ENCODE results near the gene GRIK3.

The GRIK3 gene

DNA sequence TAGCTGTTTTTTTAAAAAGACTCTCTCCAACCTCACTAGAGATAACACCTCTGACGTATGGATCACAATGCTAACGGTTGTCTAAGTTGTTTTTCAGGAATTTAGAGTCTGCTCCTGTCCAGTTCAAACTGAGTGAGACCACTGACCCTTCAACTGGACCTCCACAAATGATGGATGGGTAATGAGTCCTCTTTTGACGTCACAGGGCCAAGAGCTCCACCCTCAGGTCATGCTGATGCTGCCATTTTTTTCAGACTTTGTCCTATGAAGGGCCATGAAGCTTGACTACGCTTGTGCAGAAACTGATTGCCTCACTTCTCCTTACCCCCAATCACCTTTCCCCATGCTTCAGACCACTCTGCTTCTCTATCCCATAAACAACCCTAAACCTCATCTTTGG, 16.6 kb downstream of the GRIK3 start:
- no peak for DNase-seq (ENCODE audit: extremely low read depth in 1 of 2, low read depth in 1 of 2)

GRCh38 chr1:37016121-37016520, 18.2 kb downstream of the GRIK3 start:
- DNase-seq (ENCODE audit: extremely low read depth in 1 of 2, low read depth in 1 of 2), result no peak

GRCh38 chr1:37015713-37016112, 18.6 kb downstream of the GRIK3 start:
- DNase-seq (ENCODE audit: extremely low read depth in 1 of 2, low read depth in 1 of 2), result no peak

- DNase-seq (ENCODE audit: extremely low read depth in 1 of 2, low read depth in 1 of 2), result no peak
These were observed 22.1 kb downstream of the GRIK3 start for GRCh38 chr1:37012226-37012625.

- DNase-seq (ENCODE audit: extremely low read depth in 1 of 2, low read depth in 1 of 2), result no peak
These were observed 24.3 kb downstream of the GRIK3 start for GRCh38 chr1:37010011-37010410.

GRCh38 chr1:37009521-37009920, 24.8 kb downstream of the GRIK3 start:
- no peak for DNase-seq (ENCODE audit: extremely low read depth in 1 of 2, low read depth in 1 of 2)

DNA sequence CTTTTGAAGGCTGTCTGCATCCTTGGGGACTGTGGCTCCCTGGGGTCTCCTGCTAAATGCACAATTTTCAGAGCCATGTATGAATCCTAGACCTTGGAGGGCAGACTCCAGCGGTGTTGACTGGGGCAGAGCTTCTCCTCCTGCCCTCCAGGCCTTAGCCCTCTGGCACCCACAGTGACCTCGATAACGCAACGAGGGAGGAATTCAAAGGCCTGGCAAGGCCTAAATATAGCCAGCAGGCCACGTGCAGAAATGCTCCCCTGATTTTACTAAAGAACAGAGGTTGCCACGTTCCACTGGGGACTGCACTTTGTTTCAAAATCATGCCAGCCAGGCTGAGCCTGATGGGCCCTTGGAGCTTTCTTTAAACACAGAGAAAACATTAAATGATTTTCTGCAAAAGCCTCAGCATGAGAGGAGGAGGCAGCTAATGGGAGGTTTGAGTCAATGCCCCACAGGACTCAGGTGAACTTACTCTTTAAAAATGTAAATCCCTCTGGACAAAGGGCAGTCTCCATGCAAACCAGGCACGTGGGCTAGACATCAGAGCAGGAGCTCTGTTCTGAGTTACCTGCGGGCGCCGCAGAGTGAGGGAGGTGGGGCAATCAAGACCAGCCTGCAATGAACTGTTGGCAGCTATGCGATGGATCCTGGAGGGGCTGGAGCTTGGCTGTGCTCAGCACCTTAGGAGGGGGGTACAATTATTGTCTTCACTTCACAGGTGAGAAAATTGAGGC, 28.0 kb downstream of the GRIK3 start:
- no peak for DNase-seq (ENCODE audit: extremely low read depth in 1 of 2, low read depth in 1 of 2)

DNA sequence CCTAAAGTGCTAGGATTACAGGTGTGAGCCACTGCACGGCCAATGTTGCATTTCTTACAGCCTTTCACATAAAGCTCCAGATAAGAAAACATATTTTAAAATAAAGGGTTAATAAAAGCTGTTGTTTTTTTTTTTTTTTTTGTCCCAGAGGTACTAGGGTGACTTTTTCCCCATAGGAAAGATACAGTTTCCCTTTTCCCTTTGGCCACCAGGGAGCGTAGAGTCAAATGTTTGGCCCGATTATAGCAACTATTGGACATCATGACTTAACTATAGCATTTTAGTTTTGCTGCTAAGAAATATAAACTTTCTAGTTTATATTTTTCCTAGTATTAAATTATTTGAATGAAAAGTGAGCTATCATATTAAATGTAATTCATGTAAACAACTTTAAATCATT, 31.4 kb downstream of the GRIK3 start:
- DNase-seq (ENCODE audit: extremely low read depth in 1 of 2, low read depth in 1 of 2), result no peak

GRCh38 chr1:37001703-37002102, 32.6 kb downstream of the GRIK3 start:
- no peak for DNase-seq (ENCODE audit: extremely low read depth in 1 of 2, low read depth in 1 of 2)

DNA sequence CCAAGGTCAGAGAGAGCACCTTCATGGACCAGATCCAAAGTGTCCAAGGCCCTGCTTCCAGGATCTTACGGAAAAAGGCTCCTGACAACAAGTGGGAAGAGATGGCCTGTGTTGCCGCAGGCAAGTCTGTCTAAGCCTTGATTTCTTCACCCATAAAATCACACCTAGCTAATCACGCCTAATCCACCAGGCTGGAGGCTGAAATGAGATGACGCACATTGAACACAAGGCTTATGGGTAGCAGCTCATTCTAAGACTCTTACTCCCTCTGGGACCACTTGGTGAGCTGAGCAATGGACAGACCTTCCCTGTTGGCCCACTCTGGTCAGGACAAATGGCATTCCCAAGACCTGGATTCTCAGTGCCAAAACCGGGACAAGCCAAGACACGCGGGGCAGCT, 38.2 kb downstream of the GRIK3 start:
- no peak for DNase-seq (ENCODE audit: extremely low read depth in 1 of 2, low read depth in 1 of 2)

DNA sequence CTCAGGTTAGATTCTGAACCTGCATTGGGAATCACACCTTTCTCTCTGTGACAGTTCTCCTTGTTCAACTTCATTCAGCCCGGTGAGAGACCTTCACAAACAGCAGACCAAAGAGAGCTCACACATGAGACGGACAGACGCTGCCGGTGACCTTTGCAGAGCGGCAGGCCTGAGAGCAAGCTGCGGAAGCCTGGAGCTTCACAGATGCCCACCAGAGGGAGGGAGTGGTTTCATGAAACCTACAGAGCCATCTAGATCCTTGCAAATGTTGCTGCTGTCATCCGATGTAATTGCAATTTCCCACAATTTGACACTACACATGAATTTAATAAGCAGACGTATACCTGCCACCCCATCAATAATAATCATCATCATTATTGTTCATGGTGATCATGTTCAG, 39.4 kb downstream of the GRIK3 start:
- DNase-seq (ENCODE audit: extremely low read depth in 1 of 2, low read depth in 1 of 2), result no peak

GRCh38 chr1:36994294-36994693, 40.0 kb downstream of the GRIK3 start:
- no peak for DNase-seq (ENCODE audit: extremely low read depth in 1 of 2, low read depth in 1 of 2)

GRCh38 chr1:36992139-36992943, 42.0 kb downstream of the GRIK3 start:
- DNase-seq (ENCODE audit: extremely low read depth in 1 of 2, low read depth in 1 of 2), result no peak

- no peak for DNase-seq (ENCODE audit: extremely low read depth in 1 of 2, low read depth in 1 of 2)
These were observed 42.8 kb downstream of the GRIK3 start for GRCh38 chr1:36991551-36991950.

DNA sequence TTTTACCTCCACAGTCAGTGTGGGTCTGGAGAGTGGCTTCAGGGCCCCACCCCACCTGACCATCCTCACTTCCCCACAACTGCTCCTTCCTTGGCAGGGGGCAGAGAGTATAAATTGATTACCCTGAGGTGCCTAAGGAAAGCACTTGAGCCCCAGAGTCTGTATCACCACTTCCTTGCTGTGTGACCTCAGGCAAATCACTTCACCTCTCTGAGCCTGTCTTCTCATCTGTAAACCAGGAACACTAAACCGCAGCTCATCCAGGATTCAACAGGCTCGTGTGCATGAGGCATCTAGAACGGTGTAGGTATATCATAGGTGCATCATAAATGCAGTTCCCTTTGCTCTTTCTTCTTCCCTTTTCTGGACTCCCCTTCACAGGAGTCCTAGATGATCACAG, 43.4 kb downstream of the GRIK3 start:
- DNase-seq (ENCODE audit: extremely low read depth in 1 of 2, low read depth in 1 of 2), result no peak

DNA sequence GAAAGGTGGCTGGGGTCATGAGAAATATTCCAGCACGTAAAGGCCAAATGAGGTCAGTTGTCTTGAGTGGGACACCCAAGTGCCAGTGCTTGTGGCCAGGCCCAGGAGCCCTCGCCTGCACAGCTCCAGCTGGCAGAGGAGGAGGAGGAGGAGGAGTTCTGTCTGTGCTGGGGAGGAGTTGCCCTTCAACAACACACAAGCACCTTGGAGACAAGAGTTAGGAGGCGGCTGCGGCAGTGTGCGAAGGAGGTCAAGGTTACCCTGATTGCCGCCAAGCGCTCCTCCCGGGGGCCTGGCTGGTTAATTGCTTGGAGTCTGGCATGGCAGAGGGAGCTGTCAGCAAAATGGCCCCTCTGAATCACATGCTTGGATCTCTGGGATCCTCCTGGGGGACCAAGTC, 45.1 kb downstream of the GRIK3 start:
- no peak for DNase-seq (ENCODE audit: extremely low read depth in 1 of 2, low read depth in 1 of 2)

DNA sequence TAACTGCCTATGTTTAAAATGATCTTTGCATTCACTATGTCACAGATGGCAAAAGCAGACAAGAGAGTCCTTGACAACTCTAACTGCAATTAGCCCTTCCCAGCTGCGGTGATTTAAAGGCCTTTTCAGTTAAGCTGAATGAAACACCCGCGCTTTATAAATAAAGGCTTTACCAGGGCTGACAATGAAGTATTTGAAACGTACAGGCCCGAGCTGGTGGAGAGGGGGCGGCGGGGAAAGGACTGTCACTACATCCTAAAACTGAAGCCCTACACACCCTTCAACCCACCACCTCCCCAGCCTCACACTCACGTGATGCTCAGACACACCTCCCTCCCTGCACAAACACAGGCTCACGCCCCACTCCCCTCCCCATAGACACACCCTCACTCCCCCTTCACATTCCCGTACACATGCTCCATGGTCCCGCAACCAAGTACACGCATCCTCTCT, 45.5 kb downstream of the GRIK3 start:
- no peak for DNase-seq (ENCODE audit: extremely low read depth in 1 of 2, low read depth in 1 of 2)

DNA sequence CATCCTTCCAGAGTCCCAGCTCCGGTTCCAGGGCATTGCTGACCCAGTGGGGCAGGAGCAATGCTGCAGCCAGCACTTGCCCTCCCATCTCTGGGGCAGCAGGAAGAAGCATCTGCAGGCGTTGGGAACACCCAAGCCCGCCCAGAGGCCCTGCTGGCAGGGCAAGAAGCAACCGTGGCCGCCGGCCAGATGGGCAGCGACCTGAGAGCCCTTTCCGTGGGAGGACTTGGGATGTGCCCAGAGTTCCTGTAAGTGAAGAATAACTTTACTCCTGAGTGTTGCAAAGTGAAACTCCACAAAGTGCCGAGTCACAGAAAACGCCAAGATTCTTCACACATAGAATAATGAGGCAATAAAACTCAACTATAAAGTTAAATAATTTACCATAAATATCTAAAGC, 46.0 kb downstream of the GRIK3 start:
- DNase-seq (ENCODE audit: extremely low read depth in 1 of 2, low read depth in 1 of 2), result no peak

GRCh38 chr1:36987276-36987675, 47.0 kb downstream of the GRIK3 start:
- DNase-seq (ENCODE audit: extremely low read depth in 1 of 2, low read depth in 1 of 2), result no peak

DNA sequence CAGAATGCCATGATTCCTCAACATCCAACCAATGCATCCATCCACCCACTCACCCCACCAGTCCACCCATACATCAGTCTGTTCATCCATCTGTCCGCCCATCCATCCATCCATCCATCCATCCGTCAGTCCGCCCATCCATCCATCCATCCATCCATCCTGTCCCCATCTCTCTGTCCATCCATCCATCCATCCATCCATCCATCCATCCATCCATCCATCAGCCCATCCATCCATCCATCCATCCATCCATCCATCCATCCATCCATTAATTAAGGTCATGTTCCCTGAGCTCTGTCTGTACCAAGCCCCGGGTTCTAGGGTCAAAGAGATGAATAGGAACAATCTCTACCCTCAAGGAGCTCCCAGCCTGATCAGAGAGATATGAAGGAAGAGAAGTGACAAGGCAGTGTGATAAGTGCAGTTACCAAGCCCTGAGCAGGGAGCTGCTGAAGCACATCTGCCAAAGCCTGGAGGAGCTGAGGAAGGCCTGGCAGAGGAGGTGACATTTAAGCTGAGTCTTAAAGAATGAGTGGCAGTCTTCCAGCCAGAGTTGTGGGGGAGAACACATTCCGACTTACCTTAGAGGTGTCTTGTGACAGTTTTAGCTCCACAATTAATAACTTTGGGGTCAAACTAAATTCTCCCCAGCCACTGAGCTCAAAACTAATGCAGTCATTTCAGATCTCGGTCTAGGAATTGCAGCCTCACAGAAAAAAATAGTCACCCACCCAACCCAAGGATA, 47.9 kb downstream of the GRIK3 start:
- DNase-seq (ENCODE audit: extremely low read depth in 1 of 2, low read depth in 1 of 2), result no peak

- no peak for DNase-seq (ENCODE audit: extremely low read depth in 1 of 2, low read depth in 1 of 2)
These were observed 49.6 kb downstream of the GRIK3 start for GRCh38 chr1:36984675-36985074.

DNA sequence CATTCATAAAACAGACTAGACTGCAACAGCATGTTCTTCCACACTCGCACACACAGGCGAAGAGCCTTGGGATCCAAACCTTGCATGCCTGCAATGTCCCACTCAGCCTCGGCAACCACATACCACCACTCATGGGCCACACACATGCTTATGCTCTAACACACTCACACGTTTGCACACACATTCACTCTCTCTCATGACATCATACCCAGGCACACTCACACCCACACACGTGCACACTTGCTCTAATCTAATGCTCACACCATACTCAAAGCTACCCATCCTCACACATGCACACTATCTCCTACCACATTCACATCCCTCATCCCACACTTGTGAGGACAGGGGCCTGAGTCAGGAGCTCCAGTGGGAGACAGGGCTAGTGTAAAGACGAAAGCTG, 50.3 kb downstream of the GRIK3 start:
- DNase-seq (ENCODE audit: extremely low read depth in 1 of 2, low read depth in 1 of 2), result no peak

Data from activated CD8-positive, alpha-beta memory T cell treated with anti-CD3 and anti-CD28 coated beads for 1 hour (primary cell).